NCI-H1092 treated with DMSO at 0.1 percent for 48 hours (cell line): ENCODE results near the gene PNPLA6.
"Not testable (repeated sequence)": the region's sequence is repeated elsewhere in the genome, so short reads cannot be mapped to it uniquely, and the experiment has no call there.

Experiments
- DNase-seq: peaks from one replicate; lab custom pipeline; 2025; lab: John Stamatoyannopoulos, UW

Gene PNPLA6

GRCh38 chr19:7556696-7557315 is 21.3 kb downstream of the PNPLA6 start:
- DNase-seq = no peak

GRCh38 chr19:7558667-7559066 is 23.1 kb downstream of the PNPLA6 start:
- DNase-seq = no peak

- no peak for DNase-seq
These were observed 23.6 kb downstream of the PNPLA6 start for GRCh38 chr19:7559102-7559501.

- no peak for DNase-seq
These were observed 24.7 kb downstream of the PNPLA6 start for GRCh38 chr19:7560255-7560654.

GRCh38 chr19:7561325-7561724 is 25.8 kb downstream of the PNPLA6 start:
- DNase-seq = no peak

- DNase-seq = no peak
These were observed 27.3 kb downstream of the PNPLA6 start for GRCh38 chr19:7562646-7563393.

- no peak for DNase-seq
These were observed 29.3 kb downstream of the PNPLA6 start for GRCh38 chr19:7564866-7565265.

GRCh38 chr19:7565332-7565731 is 29.8 kb downstream of the PNPLA6 start:
- no peak for DNase-seq

- DNase-seq = no peak
These were observed 35.2 kb downstream of the PNPLA6 start for GRCh38 chr19:7570761-7571160.

GRCh38 chr19:7575434-7576040 is 40.0 kb downstream of the PNPLA6 start:
- no peak for DNase-seq

GRCh38 chr19:7577422-7577821 is 41.9 kb downstream of the PNPLA6 start:
- not testable (repeated sequence) for DNase-seq

- DNase-seq = no peak
These were observed 42.6 kb downstream of the PNPLA6 start for GRCh38 chr19:7578127-7578526.

GRCh38 chr19:7579182-7579581 is 43.7 kb downstream of the PNPLA6 start:
- DNase-seq = no peak

- DNase-seq = no peak
These were observed 46.9 kb downstream of the PNPLA6 start for GRCh38 chr19:7582446-7582845.

- DNase-seq = no peak
These were observed 54.3 kb downstream of the PNPLA6 start for GRCh38 chr19:7589822-7590221.

GRCh38 chr19:7590256-7590655 is 54.7 kb downstream of the PNPLA6 start:
- no peak for DNase-seq

GRCh38 chr19:7595466-7596133 is 60.1 kb downstream of the PNPLA6 start, which contains the start of gene CAMSAP3:
Gene CAMSAP3, plus strand, starts transcription at chr19:7595863. Its CDS starts 140 bp downstream, at chr19:7596003.
- DNase-seq = peak; percentile 64

GRCh38 chr19:7596211-7596937 is 60.9 kb downstream of the PNPLA6 start:
- no peak for DNase-seq

GRCh38 chr19:7597689-7598088 is 62.2 kb downstream of the PNPLA6 start:
- no peak for DNase-seq

- no peak for DNase-seq
These were observed 62.7 kb downstream of the PNPLA6 start for GRCh38 chr19:7598180-7598579.

- no peak for DNase-seq
These were observed 65.2 kb downstream of the PNPLA6 start for GRCh38 chr19:7600721-7601120.
